ENCODE measurements around the gene ASTL.

DNA sequence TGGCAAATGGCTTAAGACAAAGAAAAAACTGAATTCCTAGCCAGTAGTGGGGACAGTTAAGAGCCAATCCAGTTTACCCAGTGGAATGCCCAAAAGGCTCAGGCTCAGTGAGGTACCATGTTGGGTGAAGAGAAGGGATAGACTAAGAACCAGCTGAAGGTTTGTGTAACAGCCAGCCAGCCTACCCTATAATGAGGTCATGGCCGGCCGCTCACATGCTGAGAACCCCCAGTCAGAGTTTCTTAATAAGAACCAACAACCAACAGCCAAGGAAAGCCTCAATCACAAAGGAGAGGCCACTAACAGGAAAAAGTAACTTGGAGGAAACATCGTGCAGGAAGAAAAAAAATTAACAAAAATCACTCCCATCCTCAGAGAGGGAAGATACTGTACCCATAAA is 32.3 kb upstream of the ASTL start:
- TF ChIP-seq, protein P1, sequence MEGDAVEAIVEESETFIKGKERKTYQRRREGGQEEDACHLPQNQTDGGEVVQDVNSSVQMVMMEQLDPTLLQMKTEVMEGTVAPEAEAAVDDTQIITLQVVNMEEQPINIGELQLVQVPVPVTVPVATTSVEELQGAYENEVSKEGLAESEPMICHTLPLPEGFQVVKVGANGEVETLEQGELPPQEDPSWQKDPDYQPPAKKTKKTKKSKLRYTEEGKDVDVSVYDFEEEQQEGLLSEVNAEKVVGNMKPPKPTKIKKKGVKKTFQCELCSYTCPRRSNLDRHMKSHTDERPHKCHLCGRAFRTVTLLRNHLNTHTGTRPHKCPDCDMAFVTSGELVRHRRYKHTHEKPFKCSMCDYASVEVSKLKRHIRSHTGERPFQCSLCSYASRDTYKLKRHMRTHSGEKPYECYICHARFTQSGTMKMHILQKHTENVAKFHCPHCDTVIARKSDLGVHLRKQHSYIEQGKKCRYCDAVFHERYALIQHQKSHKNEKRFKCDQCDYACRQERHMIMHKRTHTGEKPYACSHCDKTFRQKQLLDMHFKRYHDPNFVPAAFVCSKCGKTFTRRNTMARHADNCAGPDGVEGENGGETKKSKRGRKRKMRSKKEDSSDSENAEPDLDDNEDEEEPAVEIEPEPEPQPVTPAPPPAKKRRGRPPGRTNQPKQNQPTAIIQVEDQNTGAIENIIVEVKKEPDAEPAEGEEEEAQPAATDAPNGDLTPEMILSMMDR (IDR thresholded peaks at IDR 0.05; ENCODE audit: insufficient read depth, low read depth, low read length) = no peak
- TF ChIP-seq EZH2 (IDR thresholded peaks at IDR 0.05; ENCODE audit: insufficient read depth, low read length) = no peak

Measured in astrocyte (in vitro differentiated cells and primary cell).